SHP77 (cell line): ENCODE measurements around the gene CFP.
"Not testable (repeated sequence)": the region's sequence is repeated elsewhere in the genome, so short reads cannot be mapped to it uniquely, and the experiment has no call there.

Experiments used
- DNase-seq, 2 experiments: peaks; one replicate each; lab custom pipeline; 2025; lab: John Stamatoyannopoulos, UW

CFP gene

DNA sequence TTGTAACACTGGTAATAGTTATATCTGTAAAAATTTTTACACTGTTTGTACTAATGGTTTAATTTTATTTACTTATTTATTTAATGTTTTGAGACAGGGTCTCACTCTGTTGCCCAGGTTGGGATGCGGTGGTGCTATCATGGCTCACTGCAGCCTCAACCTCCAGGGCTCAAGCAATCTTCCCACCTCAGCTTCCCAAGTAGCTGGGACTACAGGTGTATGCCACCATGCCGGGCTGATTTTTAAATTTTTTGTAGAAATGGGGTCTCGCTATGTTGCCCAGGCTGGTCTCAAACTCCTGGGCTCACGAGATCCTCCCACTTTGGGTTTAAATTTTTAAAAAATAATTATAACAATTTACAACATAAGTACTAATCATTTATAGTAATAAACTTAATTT, 26.6 kb downstream of the CFP start:
- DNase-seq, result not testable (repeated sequence)

DNA sequence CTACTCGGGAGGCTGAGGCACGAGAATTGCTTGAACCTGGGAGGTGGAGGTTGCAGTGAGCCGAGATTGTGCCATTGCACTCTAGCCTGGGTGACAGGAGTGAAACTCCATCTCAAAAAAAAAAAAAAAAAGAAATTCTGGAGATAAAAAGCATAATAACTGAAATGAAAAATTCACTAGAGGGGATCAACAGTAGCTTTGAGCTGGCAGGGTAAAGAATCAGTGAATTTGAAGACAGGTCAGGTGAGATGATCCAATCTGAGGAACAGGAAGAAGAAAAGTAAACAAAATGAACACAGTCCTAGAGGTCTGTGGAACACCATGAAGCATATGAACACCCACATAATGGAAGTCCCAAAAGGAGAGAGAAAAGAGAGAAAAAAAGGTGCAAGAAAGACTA, 32.5 kb downstream of the CFP start:
- no peak for DNase-seq

DNA sequence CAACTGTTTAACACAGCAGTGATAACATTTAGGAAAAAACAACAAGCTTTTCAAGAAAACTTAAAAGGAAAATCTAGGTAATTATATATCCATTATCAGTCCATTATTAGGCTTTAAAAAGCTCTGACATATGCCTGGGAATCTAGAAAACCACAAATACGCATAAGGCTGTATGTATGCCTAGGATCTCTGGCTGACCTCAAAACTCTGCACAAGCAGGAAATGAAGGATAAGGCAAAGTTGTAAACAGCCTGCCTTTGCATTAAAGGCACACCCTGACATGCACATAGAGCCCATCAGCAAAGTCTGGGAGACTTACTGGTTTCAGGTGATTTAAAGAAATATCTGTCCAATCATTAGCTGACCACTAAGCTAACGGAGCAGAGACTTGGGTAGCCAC, 33.5 kb downstream of the CFP start:
- DNase-seq, result no peak

DNA sequence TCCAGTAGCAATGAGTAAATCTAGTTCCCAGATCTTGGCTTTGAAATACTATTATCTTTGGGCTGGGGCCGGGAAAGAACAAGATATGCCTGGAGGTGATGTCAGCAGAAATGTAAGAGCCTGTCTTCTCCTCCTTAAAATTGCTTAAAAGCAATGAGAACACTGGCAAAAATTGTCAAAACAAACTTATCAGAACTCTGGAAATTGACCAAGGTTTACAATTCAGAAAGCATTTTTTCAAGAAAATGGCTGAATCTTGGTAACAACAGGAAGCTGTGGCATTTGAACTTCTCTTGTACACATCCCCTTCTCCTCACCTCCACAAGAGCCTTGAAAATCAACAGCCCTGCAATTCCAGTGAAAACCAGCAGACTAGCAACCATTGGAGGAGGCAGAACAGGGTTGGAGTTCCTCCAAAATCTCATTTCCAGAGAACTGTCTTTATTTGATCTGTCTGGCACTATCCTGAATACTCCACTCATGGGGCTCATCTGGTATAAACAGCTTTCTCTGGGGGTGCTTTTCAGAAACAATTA, 33.9 kb downstream of the CFP start:
- DNase-seq, result no peak

DNA sequence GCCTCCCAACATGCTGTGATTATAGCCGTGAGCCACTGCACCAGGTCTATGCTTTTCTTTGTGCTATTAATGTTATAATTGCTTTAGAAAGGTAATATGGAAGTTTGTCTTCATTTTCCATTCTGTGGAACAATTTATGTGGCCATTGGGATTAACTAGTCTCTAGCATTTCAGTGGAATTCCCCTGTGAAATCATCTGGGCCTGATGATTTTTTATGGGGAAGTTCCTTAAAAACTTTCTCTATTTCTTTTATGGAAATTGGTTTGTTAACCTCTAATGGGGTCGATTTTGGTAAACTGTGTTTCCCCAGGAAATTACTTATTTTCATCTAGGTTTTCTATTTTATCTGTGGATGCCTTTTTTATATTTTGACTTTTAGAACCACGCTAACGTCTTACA, 36.2 kb downstream of the CFP start:
- DNase-seq, result no peak

DNA sequence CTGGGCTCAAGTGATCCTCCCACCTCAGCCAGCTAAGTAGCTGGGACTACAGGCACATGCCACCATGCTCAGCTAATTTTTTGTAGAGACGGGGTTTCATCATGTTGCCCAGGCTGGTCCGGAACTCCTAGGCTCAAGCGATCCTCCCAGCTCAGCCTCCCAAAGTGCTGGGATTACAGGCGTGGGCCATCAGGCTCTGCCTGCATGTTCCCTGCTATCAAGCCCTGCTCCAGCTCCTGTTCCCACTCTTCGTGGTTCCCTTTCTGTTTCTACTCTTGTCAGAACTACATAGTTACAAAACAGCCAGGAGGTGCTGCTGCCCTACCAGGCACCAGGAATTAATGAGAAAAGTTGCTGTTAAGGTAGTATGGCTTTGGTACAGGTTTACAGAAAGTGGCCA, 38.7 kb downstream of the CFP start:
- DNase-seq, result no peak

DNA sequence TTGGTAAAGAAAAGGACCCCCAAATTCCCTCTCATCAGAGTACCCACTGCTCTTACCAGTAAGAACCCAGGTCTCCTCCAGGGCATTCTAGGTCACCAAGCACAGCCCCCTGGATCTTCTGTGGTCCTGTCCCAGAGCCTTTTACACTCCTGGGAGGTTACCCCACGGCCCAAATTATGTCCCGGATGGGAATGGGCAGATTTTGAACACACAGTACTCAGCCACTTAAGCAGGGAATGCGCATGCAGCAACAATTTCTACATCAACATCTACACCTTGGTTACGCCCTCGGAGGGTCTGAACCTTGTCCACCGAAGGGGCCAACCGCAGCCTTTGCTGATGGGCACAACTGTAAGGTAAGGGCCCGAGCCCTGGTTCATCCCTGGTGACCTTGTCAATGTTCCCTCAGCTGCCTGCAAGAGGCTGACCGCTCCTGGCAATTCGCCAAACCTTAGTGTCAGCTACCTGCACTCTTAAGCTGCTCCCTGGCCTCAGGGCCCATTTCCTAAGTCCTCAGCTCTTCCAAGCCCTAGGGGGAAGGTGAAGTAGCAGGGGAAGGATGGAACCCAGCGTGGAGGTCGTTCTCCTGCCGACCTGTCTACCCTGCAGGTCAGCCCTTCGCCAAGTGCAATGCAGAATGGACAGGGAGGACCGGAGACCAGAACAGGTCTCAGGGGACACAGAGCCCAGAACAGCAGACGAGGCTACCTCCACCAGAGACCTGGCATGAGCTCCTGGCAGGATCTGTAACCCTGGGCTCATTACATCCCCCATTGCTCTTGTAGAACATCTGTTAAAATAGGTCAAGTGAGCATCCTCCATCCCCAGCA, 41.6 kb downstream of the CFP start:
- DNase-seq, result no peak

DNA sequence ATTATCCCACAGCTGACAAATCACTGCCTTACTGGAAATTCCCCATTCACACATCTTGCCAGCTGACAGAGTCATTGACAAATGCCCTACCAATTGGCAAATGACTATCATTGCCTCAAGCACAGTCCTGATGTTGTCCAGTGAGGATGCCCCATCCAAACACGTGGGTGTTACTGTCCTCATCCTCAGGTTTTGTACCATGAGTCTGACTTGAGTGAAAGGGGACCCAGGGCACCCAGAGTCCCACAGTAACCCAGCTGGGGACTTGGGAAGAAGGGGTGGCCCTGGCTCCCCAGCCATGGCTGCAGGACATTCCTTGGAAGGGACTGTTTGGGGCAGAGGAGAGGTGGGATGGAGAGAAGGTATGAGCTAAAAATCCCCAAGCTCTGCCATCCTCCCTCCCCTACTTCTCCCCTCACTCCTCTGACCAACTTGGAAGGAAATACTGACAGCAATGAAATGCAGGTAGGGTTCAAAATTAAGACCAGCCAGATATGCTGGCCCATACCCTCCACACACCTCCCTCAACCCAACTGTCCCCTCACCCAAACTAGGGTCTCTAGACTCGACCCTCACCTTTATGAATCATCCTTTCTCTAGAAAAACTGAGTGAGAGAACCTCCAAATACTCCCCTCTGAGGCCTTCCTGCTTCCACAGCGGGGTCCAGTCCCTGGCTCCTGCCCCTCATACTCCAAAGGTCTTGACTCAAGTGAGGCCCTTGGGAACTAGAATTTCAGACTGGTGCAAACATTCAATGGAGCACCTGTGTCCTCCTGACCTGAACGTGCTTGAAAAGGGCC, 42.4 kb downstream of the CFP start:
- no peak for DNase-seq

DNA sequence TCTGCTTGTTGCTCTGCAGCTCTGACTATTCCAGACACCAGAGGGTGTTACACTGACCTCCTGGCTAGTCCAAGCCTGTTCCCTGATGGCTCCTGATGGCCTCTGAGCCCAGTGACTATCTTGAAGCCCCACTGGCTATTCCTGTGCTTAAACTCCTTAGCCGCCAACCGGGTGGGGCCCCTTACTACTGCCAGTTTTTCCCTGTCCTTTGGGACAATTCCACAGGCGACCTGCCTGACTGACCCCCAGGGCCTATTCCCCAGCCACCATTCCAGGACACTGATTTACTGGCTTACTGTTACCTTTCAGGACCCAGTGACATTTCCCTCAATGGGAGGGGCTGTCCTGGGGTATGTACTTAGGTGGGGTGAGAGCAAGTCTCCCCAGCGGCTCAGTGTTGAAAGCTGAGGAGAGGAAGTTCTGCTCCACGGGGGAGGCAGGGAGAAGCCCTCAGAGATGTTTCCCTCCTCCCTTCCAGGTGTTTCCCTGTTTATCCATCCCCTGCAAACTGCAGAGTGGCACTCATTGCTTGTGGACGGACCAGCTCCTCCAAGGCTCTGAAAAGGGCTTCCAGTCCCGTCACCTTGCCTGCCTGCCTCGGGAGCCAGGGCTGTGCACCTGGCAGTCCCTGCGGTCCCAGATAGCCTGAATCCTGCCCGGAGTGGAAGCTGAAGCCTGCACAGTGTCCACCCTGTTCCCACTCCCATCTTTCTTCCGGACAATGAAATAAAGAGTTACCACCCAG, 43.5 kb downstream of the CFP start:
- no peak for DNase-seq

DNA sequence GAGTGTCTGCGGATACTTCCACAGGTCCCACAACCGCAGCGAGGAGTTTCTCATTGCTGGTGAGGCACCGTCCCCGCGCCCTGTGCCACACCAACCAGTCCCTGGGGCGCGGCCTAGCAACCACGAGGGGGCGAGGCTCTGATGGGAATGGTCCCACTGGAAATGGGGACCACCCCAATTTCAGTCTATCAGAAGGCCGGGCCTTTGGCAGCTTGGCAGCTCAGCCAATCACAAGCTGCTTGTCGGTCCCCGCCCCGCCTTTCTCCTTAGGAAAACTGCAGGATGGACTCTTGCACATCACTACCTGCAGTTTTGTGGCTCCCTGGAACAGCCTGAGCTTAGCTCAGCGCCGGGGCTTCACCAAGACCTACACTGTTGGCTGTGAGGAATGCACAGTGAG, 44.5 kb downstream of the CFP start:
- DNase-seq, result no peak

DNA sequence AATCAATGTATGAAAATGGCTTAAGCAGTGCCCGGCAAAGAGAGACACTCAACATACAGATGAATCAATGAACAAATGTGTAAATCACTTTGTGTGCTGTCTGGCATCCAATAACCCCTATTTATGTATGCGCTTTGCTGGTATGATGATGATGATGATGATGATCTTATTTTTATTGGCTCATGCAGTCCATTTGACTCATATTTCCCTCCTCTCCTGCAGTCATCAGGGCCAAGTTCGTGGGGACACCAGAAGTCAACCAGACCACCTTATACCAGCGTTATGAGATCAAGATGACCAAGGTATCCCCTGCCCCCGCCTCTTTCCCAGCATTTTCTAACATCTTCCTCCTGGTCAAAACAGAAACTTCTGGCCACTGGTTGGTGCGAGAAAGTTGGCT, 45.0 kb downstream of the CFP start:
- DNase-seq, result no peak

DNA sequence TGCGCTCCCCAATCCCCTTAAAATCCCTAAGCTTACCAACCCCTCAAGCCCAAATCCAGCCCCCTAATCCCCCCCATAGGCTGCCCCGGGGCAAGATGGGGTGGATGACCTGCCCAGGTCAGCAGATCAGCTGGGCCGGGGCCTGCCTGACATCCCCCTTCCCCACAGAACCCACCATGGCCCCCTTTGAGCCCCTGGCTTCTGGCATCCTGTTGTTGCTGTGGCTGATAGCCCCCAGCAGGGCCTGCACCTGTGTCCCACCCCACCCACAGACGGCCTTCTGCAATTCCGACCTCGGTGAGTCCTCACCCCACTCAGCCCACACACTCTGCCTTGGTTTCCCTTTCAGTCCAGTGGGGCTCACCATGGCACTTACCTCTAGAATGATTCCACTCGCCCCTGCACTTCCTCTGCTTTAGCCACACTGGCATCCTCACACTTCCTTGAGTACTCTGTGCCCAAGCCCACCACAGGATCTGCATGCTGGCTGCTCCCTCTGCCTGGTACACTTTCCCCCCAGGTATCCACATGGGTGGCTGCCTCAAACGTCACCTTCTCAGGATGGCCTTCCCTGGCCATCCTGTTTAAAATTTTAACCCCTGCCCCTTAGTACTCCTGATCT, 46.4 kb downstream of the CFP start:
- DNase-seq, result no peak

DNA sequence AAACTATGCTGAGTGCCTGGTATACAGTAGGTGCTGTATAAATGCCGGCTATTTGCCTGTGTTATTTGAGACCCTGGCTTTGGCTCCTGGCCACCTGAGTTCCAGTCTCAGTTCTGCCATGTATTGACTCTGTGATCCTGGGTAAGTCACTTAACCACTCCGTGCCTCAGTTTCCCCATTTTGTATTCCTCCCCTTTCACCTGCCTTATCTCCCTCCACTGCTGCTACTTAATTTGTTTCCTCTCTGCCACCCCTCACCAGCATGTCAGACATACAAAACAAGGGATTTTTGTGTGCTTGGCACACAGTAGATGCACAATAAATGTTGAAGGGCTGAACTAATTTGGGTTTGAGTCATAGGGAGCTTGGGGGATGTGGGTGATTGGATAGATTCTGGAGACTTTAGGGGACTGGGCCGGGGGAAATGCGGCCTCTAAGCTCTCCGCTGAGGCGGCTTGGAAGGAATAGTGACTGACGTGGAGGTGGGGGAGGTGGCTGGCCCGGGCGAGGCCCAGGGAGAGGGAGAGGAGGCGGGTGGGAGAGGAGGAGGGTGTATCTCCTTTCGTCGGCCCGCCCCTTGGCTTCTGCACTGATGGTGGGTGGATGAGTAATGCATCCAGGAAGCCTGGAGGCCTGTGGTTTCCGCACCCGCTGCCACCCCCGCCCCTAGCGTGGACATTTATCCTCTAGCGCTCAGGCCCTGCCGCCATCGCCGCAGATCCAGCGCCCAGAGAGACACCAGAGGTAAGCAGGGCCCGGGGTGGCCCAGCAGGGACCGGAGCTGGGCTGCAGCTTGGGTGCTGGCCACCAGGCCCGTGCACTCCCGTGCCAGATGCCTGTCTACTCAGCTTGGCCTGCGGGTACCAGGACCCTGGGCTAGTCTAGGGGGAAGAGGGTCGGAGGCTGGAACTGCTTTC, 47.7 kb downstream of the CFP start, which contains the start of gene TIMP1:
TIMP1 (plus strand) TSS at position 706 of the 917 bp plus-strand sequence. CDS start 980 bp downstream, outside the sequence.
- peak; percentile 37 to 41 for DNase-seq

DNA sequence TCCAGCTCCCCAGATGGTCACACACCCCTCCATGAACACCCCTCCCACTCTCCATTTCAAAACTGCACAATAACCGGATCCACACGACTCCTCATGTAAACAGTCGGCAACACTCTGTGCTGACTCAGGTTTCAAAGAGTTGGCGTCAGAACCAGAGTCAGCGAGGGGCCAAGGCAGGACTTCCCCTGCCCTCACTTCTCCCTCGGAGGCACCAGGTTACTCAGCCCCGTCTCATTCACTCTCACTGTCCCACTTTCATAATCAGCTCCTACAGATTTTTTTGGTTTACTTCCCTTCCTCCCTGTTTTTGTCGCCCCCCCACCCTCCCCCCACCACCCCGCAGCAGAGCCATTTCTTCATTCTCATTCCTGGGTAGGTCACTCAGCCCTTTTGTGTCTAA, 50.2 kb downstream of the CFP start:
- no peak for DNase-seq

DNA sequence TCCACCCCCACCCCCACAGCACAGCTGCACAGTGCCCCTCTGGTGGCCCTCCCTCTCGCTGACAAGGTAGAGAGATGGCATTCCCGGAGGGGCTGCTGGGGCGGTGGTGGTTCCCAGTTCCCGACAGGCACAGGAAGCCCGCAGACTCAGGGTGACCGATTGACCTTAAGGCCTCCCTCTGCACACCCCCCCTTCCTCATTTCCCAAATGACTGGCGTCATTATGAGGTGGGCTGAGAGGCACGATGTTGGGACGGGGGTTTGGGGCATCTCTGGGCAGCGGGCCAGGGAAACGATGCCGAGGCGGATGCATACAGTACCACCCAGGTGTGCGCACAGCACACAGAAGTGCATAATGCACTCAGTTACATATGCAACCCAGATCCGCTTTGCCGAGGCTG, 51.0 kb downstream of the CFP start:
- no peak for DNase-seq

DNA sequence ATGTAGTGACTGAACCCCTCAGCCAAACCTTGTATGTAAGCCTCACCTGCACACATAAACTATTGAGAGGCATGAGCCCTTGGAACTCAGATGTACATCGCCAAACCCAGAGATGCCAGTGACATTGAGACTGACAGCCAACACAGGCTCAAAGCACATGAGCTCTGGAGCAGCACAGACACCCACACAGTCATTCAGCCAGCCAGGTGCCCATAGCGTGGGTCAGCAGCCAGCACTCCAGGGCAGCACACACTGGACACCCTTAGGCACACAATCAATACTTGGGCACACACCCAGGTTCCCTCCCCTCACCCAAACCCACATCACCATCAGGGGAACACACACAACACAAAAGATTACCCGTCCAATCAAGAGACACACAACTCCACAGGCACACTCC, 51.8 kb downstream of the CFP start:
- no peak for DNase-seq

DNA sequence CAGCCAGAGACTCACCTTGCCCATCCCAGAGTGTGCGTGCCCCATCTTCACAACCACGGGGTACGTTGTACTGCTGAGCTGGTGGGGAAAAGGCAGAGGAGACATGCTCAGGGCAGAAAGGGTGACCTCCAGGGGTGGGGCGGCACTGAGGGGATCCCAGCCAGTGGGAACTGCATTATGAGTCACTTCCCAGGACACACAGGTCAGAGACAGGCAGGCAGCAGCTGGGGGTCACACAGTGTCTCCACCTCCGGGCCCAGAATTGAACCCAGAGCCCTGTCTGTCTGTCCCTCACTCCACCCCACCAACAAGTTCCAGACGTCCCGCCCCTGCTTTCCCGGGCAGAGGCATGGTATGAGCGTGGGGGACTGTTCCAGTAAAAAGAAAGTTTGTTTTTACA, 52.3 kb downstream of the CFP start:
- no peak for DNase-seq

DNA sequence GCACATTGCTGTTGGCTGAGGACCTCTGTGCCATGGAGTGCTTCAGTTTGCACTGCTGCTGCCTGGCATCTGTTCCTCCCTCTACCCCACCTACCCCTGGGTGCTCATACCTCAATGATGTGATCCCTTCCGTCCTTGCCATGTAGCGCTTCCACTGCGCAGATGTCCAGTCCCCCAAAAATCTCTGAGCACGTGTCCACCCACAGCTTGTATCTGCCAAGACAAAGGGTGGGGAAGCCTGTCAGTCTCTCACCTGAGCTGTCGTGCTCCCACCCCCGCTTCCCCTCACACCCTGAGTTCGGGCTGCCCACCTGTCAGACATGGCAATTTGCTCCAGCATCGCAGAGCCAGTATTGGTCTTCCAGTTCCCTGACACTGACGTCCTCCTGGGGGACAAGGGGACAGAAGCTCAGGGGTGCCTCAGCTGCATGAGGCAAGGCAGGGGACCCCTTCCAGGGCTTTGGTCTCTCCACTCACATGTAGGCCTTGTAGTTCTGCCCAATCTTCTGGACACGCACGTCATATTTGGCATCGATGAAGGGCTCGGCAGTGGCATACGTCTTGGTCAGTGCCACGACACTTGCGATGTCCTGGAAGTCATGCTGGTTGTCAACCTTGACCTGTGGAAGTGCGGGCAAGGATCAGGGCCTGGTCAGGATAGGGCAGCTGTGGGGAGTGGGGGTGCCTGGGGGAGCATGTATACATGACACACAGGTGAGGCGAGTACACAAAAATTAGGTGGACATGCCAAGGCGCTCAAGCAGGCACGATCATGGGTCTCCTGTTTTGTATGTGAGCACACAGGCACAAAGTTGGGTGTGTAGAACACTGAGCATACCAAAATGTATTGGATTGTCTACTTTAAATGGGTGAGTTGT, 53.5 kb downstream of the CFP start:
- no peak for DNase-seq

DNA sequence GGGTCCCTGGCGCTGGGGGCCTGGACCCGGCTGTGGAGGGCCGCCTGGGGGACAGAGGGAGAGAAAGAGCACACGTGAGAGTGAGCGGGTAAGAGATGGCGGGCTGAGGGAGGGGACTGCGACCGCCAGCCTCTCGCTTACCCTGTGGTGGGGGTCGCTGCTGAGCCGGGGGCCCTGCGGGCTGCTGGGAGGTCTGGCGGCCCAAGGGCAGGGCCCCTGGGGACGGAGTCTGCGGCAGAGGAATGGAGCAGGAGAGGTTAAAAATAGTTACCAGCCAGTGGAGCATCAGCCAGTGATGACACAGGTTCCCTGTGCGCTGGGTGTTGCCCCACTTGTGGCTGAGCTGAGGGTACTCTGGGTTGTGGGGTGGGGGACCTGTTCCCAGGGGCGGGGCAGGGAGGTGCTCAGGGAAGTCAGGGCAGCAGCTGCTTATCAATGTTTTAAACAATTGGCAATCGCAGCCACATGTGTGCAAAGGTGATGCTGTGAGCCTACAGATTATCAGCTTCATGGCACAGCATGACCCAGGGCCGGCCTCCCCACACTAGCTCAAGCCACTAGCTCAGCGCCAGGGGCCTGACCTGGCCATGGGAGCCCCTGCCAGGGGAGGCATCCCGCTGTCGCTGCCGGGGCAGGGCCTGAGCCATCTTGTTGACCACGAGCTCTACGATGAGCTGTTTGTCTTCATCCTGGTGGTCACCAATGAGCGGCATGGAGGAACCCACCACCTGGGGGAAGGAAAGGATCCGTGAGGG, 55.0 kb downstream of the CFP start:
- DNase-seq, result no peak
